Activated CD4-positive, alpha-beta T cell treated with anti-CD3 and anti-CD28 coated beads for 36 hours (primary cell): ENCODE data around the gene DDX10. TPM values are rescaled to one million over a fixed set of nuclear protein-coding genes. Genes with fewer than 3 reads are reported as not detected.
A peak's percentile ranks its signal among the peaks of the same experiment; 100 is the strongest.

ENCODE experiments used
- ATAC-seq: fragments of 200-7000 bp; cut with Tn5 transposase; one replicate; pipeline ENCODE4 v1.10.0; 2021; ENCODE audit warnings: mild to moderate bottlenecking, moderate library complexity
- CTCF ChIA-PET: fragments of 350-600 bp; sonication (Branson Sonifier 250); formaldehyde crosslinking; loops from one replicate; lab custom pipeline; 2021; ENCODE audit warnings: antibody characterized with exemption; lab: Charles Lee
- POLR2A ChIA-PET: fragments of 350-600 bp; sonication (Branson Sonifier 250); formaldehyde crosslinking; loops from one replicate; lab custom pipeline; 2021; ENCODE audit warnings: antibody characterized with exemption, inconsistent platforms; lab: Charles Lee
- DNase-seq: peaks from one replicate; pipeline ENCODE4 v3.0.0-alpha.2; 2020
- H3K27ac Mint-ChIP-seq: one replicate; pipeline ENCODE4 v1.8.0; 2021; ENCODE audit warnings: mixed read lengths
- H3K27me3 Mint-ChIP-seq: one replicate; pipeline ENCODE4 v1.8.0; 2021; ENCODE audit warnings: mixed read lengths
- H3K36me3 Mint-ChIP-seq: one replicate; pipeline ENCODE4 v1.8.0; 2021; ENCODE audit warnings: low read depth, mixed read lengths
- H3K4me1 Mint-ChIP-seq: one replicate; pipeline ENCODE4 v1.8.0; 2021; ENCODE audit warnings: mixed read lengths
- H3K4me3 Mint-ChIP-seq: one replicate; pipeline ENCODE4 v1.8.0; 2021; ENCODE audit warnings: mild to moderate bottlenecking, moderate library complexity, mixed read lengths
- H3K9me3 Mint-ChIP-seq: one replicate; pipeline ENCODE4 v1.8.0; 2021; ENCODE audit warnings: low read depth, mixed read lengths
- intact Hi-C, 2 experiments: fragments of 100-400 bp; cut with DNase I in 1 of 2; cut with micrococcal nuclease in 1 of 2; formaldehyde crosslinking; loops; one replicate each; pipeline versions ENCODE4 v1.14.2 to v1.15.1; 2022 to 2024; cut with DNase I, micrococcal nuclease
- total RNA-seq, 2 experiments: library from RNA; stranded (reverse); gene quantifications; one replicate each; pipeline ENCODE4 v1.2.3, GENCODE V29; 2021

Gene DDX10
- total RNA-seq, 2 experiments from 2014 or later: 45.8 to 50.9 TPM

DNA sequence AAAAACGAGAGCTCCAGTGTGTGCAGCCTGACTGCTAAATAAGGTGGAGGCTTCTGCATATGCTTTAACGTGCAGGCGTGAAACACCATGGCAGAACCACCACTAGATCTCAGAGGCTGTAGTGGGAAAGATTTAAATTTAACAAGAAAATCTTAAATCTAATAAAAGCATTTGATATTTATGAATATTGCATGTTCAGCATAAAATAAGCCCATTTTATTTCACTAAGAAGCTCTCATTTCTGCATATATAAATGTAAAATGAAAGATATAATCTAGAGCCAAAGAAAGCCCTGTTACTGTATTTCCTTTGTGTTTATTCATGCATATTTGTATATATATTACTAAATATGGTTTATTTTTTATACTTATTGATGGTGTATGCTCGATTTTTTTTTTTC, 188.3 kb downstream of the DDX10 start:
- Mint-ChIP-seq H3K4me1 (peaks cover 20% of the 10 kb centered on the region), H3K27me3 (no peaks in the 10 kb centered on the region), H3K36me3 (peaks cover 11% of the 10 kb centered on the region), H3K9me3 (no peaks in the 10 kb centered on the region), H3K27ac (no peak overlapping the region), H3K4me3 (no peak overlapping the region)
- DNase-seq (no peak), ATAC-seq (no peak)
- POLR2A ChIA-PET: no interaction called here
- CTCF ChIA-PET: interaction anchor here (2.4 kb wide), 1 partner anchor 13 kb away, joined by 7 read pairs; no protein-coding TSS in a partner anchor
- intact Hi-C loops: no loop called here

DNA sequence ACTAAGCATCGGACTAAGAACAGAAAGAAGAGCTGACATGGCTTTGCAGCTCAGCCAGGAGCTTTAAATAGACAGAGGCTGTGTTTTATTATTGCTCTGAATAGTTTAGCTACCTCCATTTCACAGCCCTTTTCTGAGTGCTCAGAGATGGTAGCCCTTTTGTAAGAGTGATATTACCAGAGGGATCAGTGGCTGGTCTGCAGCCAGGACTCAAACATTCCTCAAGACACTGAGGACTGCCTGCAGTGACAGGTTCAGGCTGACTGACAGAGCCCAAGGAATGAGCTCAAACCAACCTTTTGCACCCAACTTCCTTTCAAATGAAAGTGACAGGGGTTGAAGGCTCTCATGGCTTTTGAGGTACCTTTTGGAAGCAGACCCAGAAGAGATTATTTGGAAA, 189.0 kb downstream of the DDX10 start:
- H3K27ac Mint-ChIP-seq: peak overlapping the region; percentile 72
- peaks cover 20% of the 10 kb centered on the region for H3K4me1 Mint-ChIP-seq
- POLR2A ChIA-PET: interaction anchor here (0.6 kb wide), 1 partner anchor 78 kb away, joined by 4 read pairs; no protein-coding TSS in a partner anchor

DNA sequence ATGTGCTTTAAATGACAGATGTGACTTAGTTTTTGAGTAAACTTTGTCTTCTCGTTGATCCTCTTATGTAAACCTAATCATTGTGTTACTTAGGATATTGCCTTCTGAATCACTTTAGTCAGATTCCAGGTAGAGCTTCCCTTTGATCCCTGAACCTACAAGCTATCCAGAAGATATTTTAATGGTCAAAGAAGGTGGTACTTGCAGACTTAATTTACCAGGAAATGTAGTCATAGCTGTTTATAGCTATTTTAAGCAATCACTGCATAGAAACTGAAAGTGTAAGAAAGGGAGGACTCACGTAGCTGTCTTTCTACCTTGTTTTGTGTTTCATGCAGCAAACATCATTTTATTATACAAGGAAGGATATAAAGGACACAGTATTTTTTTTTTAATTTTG, 189.5 kb downstream of the DDX10 start:
- no peaks in the 10 kb centered on the region for H3K9me3 Mint-ChIP-seq
- H3K27me3 Mint-ChIP-seq: no peaks in the 10 kb centered on the region
- intact Hi-C loops: no loop called here
- peaks cover 20% of the 10 kb centered on the region for H3K4me1 Mint-ChIP-seq
- peak; percentile 88 for ATAC-seq
- ChIA-PET POLR2A (interaction anchor here (0.6 kb wide), 1 partner anchor 79 kb away, joined by 4 read pairs; no protein-coding TSS in a partner anchor), CTCF (interaction anchor here (1.1 to 1.6 kb wide), 5 partner anchors 10 to 120 kb away, joined by 3 to 5 read pairs (median 4); no protein-coding TSS in a partner anchor)
- peak overlapping the region; percentile 72 for H3K27ac Mint-ChIP-seq
- peak overlapping the region; percentile 56 for H3K4me3 Mint-ChIP-seq
- H3K36me3 Mint-ChIP-seq: peaks cover 12% of the 10 kb centered on the region
- DNase-seq: no peak

More for the DNA sequence above, 189.0 kb downstream of the DDX10 start:
- peak; percentile 20 for ATAC-seq
- H3K27me3 Mint-ChIP-seq: no peaks in the 10 kb centered on the region
- CTCF ChIA-PET: interaction anchor here (1.1 to 1.6 kb wide), 3 partner anchors 13 to 120 kb away, joined by 4 to 5 read pairs (median 4); no protein-coding TSS in a partner anchor
- peaks cover 12% of the 10 kb centered on the region for H3K36me3 Mint-ChIP-seq
- peak; percentile 6 for DNase-seq
- H3K9me3 Mint-ChIP-seq: no peaks in the 10 kb centered on the region
- peak overlapping the region; percentile 56 for H3K4me3 Mint-ChIP-seq
- intact Hi-C loops: no loop called here

DNA sequence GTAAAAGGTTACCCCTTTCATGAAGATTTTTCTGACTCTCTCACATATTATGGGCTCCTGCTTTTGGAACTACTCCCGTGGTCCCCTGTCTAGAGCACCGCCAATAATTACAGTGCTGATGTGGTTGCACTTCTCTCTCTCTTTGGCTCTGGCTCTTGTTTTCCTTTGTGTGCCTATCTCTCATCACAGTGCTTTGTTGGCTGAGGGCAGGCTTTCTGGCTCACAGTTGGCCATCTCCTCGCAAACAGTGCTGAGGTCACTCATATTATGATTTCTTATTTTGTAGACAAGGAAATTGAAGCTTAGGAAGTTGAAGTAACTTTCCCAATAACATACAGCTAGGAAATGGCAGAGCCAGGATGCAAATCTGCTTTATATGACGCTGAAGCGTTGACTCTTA, 192.5 kb downstream of the DDX10 start:
- H3K4me3 Mint-ChIP-seq: no peak overlapping the region
- H3K27ac Mint-ChIP-seq: no peak overlapping the region
- H3K4me1 Mint-ChIP-seq: peaks cover 20% of the 10 kb centered on the region
- CTCF ChIA-PET: interaction anchor here (1.6 to 1.8 kb wide), 3 partner anchors 9 to 12 kb away, joined by 3 to 5 read pairs (median 4); no protein-coding TSS in a partner anchor
- H3K9me3 Mint-ChIP-seq: no peaks in the 10 kb centered on the region
- no peak for ATAC-seq
- intact Hi-C loops: no loop called here
- H3K27me3 Mint-ChIP-seq: no peaks in the 10 kb centered on the region
- POLR2A ChIA-PET: no interaction called here
- no peak for DNase-seq
- H3K36me3 Mint-ChIP-seq: peaks cover 12% of the 10 kb centered on the region

DNA sequence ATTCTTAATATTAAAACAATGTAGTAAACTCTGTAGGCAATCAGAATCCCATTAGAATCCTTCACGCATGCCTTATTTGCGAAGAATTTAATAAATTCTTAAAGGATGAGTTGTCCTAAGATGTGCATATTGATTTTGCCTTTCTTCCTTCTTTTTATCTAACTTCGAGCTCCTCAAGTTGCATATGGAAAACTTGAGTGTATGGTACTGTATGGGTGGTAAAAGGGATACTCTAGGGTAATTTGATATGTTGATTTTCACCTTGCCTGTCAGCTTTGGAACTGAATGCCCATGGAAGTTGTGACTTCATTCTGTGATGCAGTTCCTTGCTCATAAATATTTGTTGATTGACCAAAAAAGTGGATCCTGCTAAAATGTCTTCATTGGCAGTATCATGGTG, 193.8 kb downstream of the DDX10 start:
- H3K9me3 Mint-ChIP-seq: no peaks in the 10 kb centered on the region
- ATAC-seq: no peak
- H3K4me1 Mint-ChIP-seq: peaks cover 15% of the 10 kb centered on the region
- intact Hi-C loops: no loop called here
- ChIA-PET POLR2A (interaction anchor here (0.7 kb wide), 1 partner anchor 1291 kb away, joined by 5 read pairs; no protein-coding TSS in a partner anchor), CTCF (interaction anchor here (1.8 kb wide), 1 partner anchor 10 kb away, joined by 4 read pairs; no protein-coding TSS in a partner anchor)
- no peak overlapping the region for H3K27ac Mint-ChIP-seq
- no peak for DNase-seq
- H3K36me3 Mint-ChIP-seq: peaks cover 10% of the 10 kb centered on the region
- H3K4me3 Mint-ChIP-seq: no peak overlapping the region
- no peaks in the 10 kb centered on the region for H3K27me3 Mint-ChIP-seq

DNA sequence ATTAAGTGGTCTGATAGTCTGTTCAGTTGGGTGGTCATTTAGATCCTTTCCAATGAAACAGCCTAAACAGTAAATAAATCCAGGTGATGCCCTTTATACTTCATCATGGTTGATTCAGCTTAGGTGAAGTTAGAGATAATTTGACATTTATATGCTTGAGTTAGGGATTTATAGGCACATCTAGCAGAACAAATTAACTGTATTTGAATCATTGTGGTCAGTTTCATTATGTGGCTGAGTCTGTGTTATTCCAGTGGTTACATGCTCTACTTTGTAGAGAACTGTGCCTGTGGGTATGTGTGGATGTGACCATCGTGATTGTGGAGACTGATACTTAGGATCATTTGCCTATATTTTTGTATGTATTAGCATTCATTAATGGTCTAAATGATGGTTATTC, 194.6 kb downstream of the DDX10 start:
- Mint-ChIP-seq H3K4me1 (peaks cover 7% of the 10 kb centered on the region), H3K27me3 (no peaks in the 10 kb centered on the region), H3K36me3 (peaks cover 10% of the 10 kb centered on the region), H3K27ac (no peak overlapping the region), H3K9me3 (no peaks in the 10 kb centered on the region), H3K4me3 (no peak overlapping the region)
- POLR2A ChIA-PET: no interaction called here
- ATAC-seq: no peak
- intact Hi-C loops: no loop called here
- no peak for DNase-seq
- CTCF ChIA-PET: no interaction called here

DNA sequence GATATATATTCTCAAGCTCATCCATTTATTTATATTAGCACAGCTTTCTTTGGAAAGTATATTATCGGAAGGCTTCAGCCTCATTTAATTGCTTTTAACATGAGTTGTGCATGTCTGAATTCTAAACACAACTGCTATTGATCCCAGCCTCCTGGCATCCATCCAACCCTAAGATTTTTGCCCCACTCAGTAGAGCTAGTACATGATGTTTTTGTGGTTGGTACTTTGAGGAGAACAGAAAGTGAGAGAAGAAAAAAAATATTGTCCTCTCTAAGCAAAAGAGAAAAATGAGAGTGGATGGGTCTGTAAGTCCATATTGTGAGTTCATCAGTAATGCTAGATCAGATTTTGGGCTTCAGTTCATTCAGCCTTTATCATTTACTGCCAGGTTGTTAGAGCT, 198.7 kb downstream of the DDX10 start:
- ChIA-PET CTCF (no interaction called here), POLR2A (no interaction called here)
- Mint-ChIP-seq H3K4me1 (peaks cover 14% of the 10 kb centered on the region), H3K36me3 (peaks cover 3% of the 10 kb centered on the region), H3K9me3 (no peaks in the 10 kb centered on the region), H3K27ac (no peak overlapping the region), H3K27me3 (no peaks in the 10 kb centered on the region), H3K4me3 (no peak overlapping the region)
- intact Hi-C loops: no loop called here
- no peak for ATAC-seq
- DNase-seq: no peak

DNA sequence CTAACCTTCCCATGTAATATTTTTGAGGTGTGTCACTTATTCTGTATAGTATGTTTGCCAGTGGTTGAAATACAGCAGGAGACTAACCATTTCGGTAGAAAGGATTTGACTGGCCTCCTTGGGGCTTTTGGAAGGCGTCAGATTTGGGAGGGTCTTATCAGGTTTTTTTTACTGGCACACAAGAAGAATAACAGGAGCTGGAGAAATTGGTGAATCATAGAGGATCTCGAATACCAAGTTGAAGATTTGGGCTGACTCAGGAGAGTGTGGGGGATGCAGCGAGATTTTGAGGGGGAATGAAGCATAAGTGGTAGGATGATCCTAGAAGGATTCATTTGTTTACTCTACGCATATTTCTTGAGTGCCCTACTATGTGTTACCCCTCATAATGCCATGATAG, 200.5 kb downstream of the DDX10 start:
- intact Hi-C loops: no loop called here
- ChIA-PET POLR2A (no interaction called here), CTCF (interaction anchor here (0.8 to 2.3 kb wide), 2 partner anchors 11 to 13 kb away, joined by 3 to 7 read pairs; no protein-coding TSS in a partner anchor)
- no peaks in the 10 kb centered on the region for H3K36me3 Mint-ChIP-seq
- H3K4me3 Mint-ChIP-seq: no peak overlapping the region
- ATAC-seq (no peak), DNase-seq (no peak)
- H3K27ac Mint-ChIP-seq: no peak overlapping the region
- H3K27me3 Mint-ChIP-seq: no peaks in the 10 kb centered on the region
- H3K4me1 Mint-ChIP-seq: peaks cover 14% of the 10 kb centered on the region
- H3K9me3 Mint-ChIP-seq: no peaks in the 10 kb centered on the region

DNA sequence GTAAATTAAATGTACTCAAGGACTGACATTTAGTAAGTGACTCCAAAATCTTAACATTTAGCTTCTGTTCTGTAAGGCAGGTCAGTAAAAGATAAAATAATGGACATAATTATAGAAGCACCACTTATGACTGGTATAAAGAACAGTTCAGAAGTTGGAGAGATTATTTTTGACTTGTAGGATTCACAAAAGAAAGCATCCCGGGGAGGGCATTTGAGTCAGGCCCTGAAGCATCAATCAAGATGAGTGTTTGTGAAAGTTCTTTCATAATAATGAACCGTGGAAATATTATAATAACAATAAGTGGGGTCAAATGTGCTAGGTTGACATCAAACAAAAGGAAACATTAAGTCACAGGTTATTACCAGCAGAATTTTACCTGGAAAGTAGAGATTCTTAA, 201.9 kb downstream of the DDX10 start:
- intact Hi-C loops: no loop called here
- CTCF ChIA-PET: interaction anchor here (0.8 to 2.3 kb wide), 5 partner anchors 10 to 169 kb away, joined by 3 to 7 read pairs (median 4); no protein-coding TSS in a partner anchor
- Mint-ChIP-seq H3K27ac (no peak overlapping the region), H3K4me3 (no peak overlapping the region), H3K27me3 (no peaks in the 10 kb centered on the region), H3K36me3 (no peaks in the 10 kb centered on the region), H3K9me3 (no peaks in the 10 kb centered on the region), H3K4me1 (peaks cover 14% of the 10 kb centered on the region)
- ATAC-seq (no peak), DNase-seq (no peak)
- POLR2A ChIA-PET: interaction anchor here (0.6 kb wide), 1 partner anchor 198 kb away, joined by 18 read pairs; no protein-coding TSS in a partner anchor

DNA sequence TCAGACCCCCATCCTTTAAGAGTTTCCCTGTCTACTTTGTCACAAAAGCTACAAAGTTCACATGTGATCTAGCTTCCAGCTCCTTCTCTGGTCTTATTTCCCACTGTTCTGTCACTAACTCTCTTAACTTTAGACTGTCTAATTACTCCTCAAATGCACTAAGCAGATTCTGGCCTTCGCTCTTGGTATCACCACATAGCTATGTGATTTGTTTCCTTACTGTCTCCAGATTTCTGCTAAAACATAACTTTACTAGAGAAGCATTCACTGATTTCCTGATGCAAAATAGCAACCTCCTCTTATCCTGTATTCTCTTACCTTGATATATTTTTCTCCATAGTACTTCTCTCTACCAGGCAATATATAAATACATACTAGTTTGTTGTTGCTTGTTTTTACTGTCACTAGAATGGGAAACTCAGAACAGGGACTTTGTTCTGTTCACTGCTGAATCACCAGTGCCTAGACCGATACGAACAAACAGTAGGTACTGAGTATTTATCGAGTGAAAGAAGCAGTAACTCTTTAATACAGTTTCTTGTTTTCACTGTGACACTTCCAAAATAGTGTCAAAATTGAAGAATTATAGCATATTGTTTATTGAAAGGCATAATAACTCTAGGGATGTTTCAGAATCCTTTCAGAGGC, 205.6 kb downstream of the DDX10 start:
- POLR2A ChIA-PET: interaction anchor here (0.6 kb wide), 1 partner anchor 206 kb away, joined by 3 read pairs; the partner anchor contains the start of gene DDX10
- Mint-ChIP-seq H3K4me1 (peaks cover 27% of the 10 kb centered on the region), H3K4me3 (no peak overlapping the region), H3K27me3 (no peaks in the 10 kb centered on the region), H3K36me3 (no peaks in the 10 kb centered on the region), H3K9me3 (no peaks in the 10 kb centered on the region), H3K27ac (no peak overlapping the region)
- CTCF ChIA-PET: interaction anchor here (0.8 to 1.5 kb wide), 2 partner anchors 173 kb away, joined by 3 to 10 read pairs; no protein-coding TSS in a partner anchor
- no peak for ATAC-seq
- intact Hi-C loops: loop anchor here (1.0 kb wide), 1 partner anchor 172 kb away; no protein-coding TSS in a partner anchor
- DNase-seq: no peak

DNA sequence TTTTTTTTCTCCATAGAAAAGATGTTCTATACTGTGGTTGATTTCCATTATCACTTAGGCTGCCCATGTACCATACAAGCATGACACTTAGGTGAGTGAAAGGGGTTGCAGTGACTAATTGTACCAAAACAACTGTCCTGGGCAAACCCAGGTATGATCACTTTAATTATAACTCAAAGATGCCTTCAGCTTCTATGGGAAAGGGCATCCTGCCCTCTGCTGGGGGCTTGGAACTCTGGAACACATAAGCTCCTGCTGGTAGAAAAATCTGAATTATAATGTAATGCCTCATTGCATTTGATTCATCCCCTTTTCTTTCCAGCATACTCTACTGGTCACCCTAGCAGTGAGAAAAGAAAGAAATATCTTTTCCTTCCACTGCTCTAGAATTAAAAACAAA, 206.3 kb downstream of the DDX10 start:
- ChIA-PET CTCF (interaction anchor here (0.6 to 1.5 kb wide), 4 partner anchors 27 to 680 kb away, joined by 3 to 10 read pairs (median 3); no protein-coding TSS in a partner anchor), POLR2A (interaction anchor here (0.6 kb wide), 1 partner anchor 206 kb away, joined by 3 read pairs; the partner anchor contains the start of gene DDX10)
- peak; percentile 47 for ATAC-seq
- Mint-ChIP-seq H3K27ac (no peak overlapping the region), H3K27me3 (no peaks in the 10 kb centered on the region), H3K4me3 (no peak overlapping the region), H3K36me3 (no peaks in the 10 kb centered on the region), H3K4me1 (peaks cover 24% of the 10 kb centered on the region), H3K9me3 (no peaks in the 10 kb centered on the region)
- intact Hi-C loops: loop anchor here (1.0 kb wide), 1 partner anchor 173 kb away; no protein-coding TSS in a partner anchor
- peak; percentile 59 for DNase-seq
